MCF 10A (cell line): Measurements from ENCODE around the gene ZC3H7A. TPM values are rescaled to one million over a fixed set of nuclear protein-coding genes. Genes with fewer than 3 reads are reported as not detected.

Experiments
- BruUV-seq: library from RNA; stranded (reverse); fragments of 400-500 nt; replicated peaks from 2 replicates; lab custom pipeline; 2021; lab: Mats Ljungman, UMichigan
- CTCF ChIA-PET: fragments of 300-600 bp; sonication (Branson Sonifier 250); formaldehyde crosslinking; extraction: SDS; loops from one replicate; lab custom pipeline; 2021; ENCODE audit warnings: antibody characterized with exemption, inconsistent platforms; lab: Yijun Ruan, JAX
- POLR2A ChIA-PET: fragments of 300-600, 350-650 bp; sonication (Branson Sonifier 250); formaldehyde crosslinking; extraction: SDS; loops from one replicate; lab custom pipeline; 2020; ENCODE audit warnings: antibody characterized with exemption, inconsistent platforms; lab: Yijun Ruan, JAX
- DNase-seq: peaks from one replicate; pipeline ENCODE4 v3.0.0-alpha.2; 2018; ENCODE audit not compliant: unreplicated experiment
- H3K27ac Mint-ChIP-seq: one replicate; pipeline ENCODE4 v1.8.0; 2022; ENCODE audit warnings: mild to moderate bottlenecking, low read depth, mixed read lengths; ENCODE audit not compliant: unreplicated experiment
- H3K27me3 Mint-ChIP-seq: one replicate; pipeline ENCODE4 v1.8.0; 2022; ENCODE audit warnings: mixed read lengths; ENCODE audit not compliant: insufficient read depth, unreplicated experiment
- H3K36me3 Mint-ChIP-seq: one replicate; pipeline ENCODE4 v1.8.0; 2022; ENCODE audit warnings: mild to moderate bottlenecking, moderate library complexity, mixed read lengths; ENCODE audit not compliant: insufficient read depth, unreplicated experiment
- H3K4me1 Mint-ChIP-seq: one replicate; pipeline ENCODE4 v1.8.0; 2022; ENCODE audit warnings: mixed read lengths; ENCODE audit not compliant: insufficient read depth, unreplicated experiment
- H3K4me3 Mint-ChIP-seq: one replicate; pipeline ENCODE4 v1.8.0; 2022; ENCODE audit warnings: mild to moderate bottlenecking, moderate library complexity, mixed read lengths; ENCODE audit not compliant: unreplicated experiment
- H3K9me3 Mint-ChIP-seq: one replicate; pipeline ENCODE4 v1.8.0; 2022; ENCODE audit warnings: mixed read lengths; ENCODE audit not compliant: unreplicated experiment
- CTCF ChIP-seq: fragments of 200-600 bp; IDR thresholded peaks from one replicate; pipeline ENCODE4 v1.8.0; 2022; ENCODE audit warnings: antibody characterized with exemption, mild to moderate bottlenecking; ENCODE audit not compliant: unreplicated experiment
- intact Hi-C: fragments of 100-400 bp; cut with micrococcal nuclease; formaldehyde crosslinking; loops from 2 replicates; pipeline ENCODE4 v1.14.1; 2022
- total RNA-seq: library from RNA; stranded (reverse); gene quantifications from 2 replicates; pipeline ENCODE4 v1.2.3, GENCODE V29; 2022

ZC3H7A gene
- total RNA-seq, 1 experiment from 2014 or later, result 66.9 TPM

- intact Hi-C loops, result loop anchor here (5.0 kb wide), 2 partner anchors 53 to 323 kb away; partner anchors contain the start of gene ZC3H7A
- H3K9me3 Mint-ChIP-seq, result no peaks in the 10 kb centered on the region
- H3K4me3 Mint-ChIP-seq, result peak overlapping the region; percentile 86
- no peaks in the 10 kb centered on the region for H3K27me3 Mint-ChIP-seq
- no TSS peak for BruUV-seq
- H3K36me3 Mint-ChIP-seq, result peaks cover 33% of the 10 kb centered on the region
- ChIA-PET POLR2A (interaction anchor here (0.6 to 7.5 kb wide), 13 partner anchors 19 to 776 kb away, joined by 3 to 73 read pairs (median 4); partner anchors contain the start of genes RSL1D1 and ZC3H7A), CTCF (interaction anchor here (0.6 to 1.3 kb wide), 7 partner anchors 20 to 423 kb away, joined by 3 to 6 read pairs (median 4); partner anchors contain the start of genes RSL1D1 and ZC3H7A)
- H3K27ac Mint-ChIP-seq, result peak overlapping the region; percentile 94
- peak; percentile 1 for DNase-seq
- TF ChIP-seq CTCF, result no peak
- H3K4me1 Mint-ChIP-seq, result peaks cover 23% of the 10 kb centered on the region
Measured at GRCh38 chr16:11744075-11744470, 53.0 kb downstream of the ZC3H7A start.

- H3K36me3 Mint-ChIP-seq, result peaks cover 33% of the 10 kb centered on the region
- CTCF ChIA-PET, result interaction anchor here (0.6 to 1.3 kb wide), 8 partner anchors 20 to 549 kb away, joined by 3 to 4 read pairs (median 3); partner anchors contain the start of genes RSL1D1 and ZC3H7A
- peak overlapping the region; percentile 86 for H3K4me3 Mint-ChIP-seq
- peak overlapping the region; percentile 94 for H3K27ac Mint-ChIP-seq
- DNase-seq, result peak; percentile 85
- TSS peak; percentile 89 for BruUV-seq
- POLR2A ChIA-PET, result interaction anchor here (0.6 to 7.5 kb wide), 37 partner anchors 8 to 802 kb away, joined by 3 to 73 read pairs (median 4); partner anchors contain the start of genes GSPT1, RSL1D1, SNX29 and ZC3H7A
- no peak for TF ChIP-seq CTCF
- intact Hi-C loops, result loop anchor here (5.0 kb wide), 2 partner anchors 54 to 324 kb away; partner anchors contain the start of gene ZC3H7A
- H3K9me3 Mint-ChIP-seq, result no peaks in the 10 kb centered on the region
- H3K4me1 Mint-ChIP-seq, result peaks cover 25% of the 10 kb centered on the region
- H3K27me3 Mint-ChIP-seq, result no peaks in the 10 kb centered on the region
Measured at GRCh38 chr16:11743308-11744074, 53.6 kb downstream of the ZC3H7A start.

GRCh38 chr16:11742536-11743307 lies 54.3 kb downstream of the ZC3H7A start, which contains the start of gene TXNDC11:
Gene TXNDC11 (minus strand): TSS chr16:11742857. CDS start chr16:11742730, 127 bp downstream.
- POLR2A ChIA-PET, result interaction anchor here (0.6 to 7.5 kb wide), 41 partner anchors 8 to 802 kb away, joined by 3 to 73 read pairs (median 4); partner anchors contain the start of genes GSPT1, RSL1D1, SNX29 and ZC3H7A
- no TSS peak for BruUV-seq
- Mint-ChIP-seq H3K4me1 (peaks cover 31% of the 10 kb centered on the region), H3K27me3 (no peaks in the 10 kb centered on the region), H3K9me3 (no peaks in the 10 kb centered on the region), H3K27ac (peak within 1 kb of the TSS; percentile 94), H3K4me3 (peak within 1 kb of the TSS; percentile 86), H3K36me3 (peaks cover 32% of the 10 kb centered on the region)
- DNase-seq, result peak; percentile 97
- CTCF ChIA-PET, result interaction anchor here (0.6 to 2.4 kb wide), 8 partner anchors 12 to 778 kb away, joined by 3 to 13 read pairs (median 4); partner anchors contain the start of gene ZC3H7A
- intact Hi-C loops, result loop anchor here (5.0 kb wide), 2 partner anchors 55 to 325 kb away; partner anchors contain the start of gene ZC3H7A
- TF ChIP-seq CTCF, result no peak
